ENCODE data around the gene RAB4A.

The RAB4A gene

GRCh38 chr1:229243638-229244037 lies 27.3 kb upstream of the RAB4A start:
- H3K4me3 ChIP-seq (ENCODE audit: low read length), result no peak overlapping the region
- TF ChIP-seq CTCF (conservative IDR thresholded peaks at IDR 0.05; ENCODE audit: low read depth, low read length), result no peak
- no peak for DNase-seq (ENCODE audit: low read depth)

GRCh38 chr1:229244091-229244490 lies 26.8 kb upstream of the RAB4A start:
- DNase-seq (ENCODE audit: low read depth), result no peak
- TF ChIP-seq CTCF (conservative IDR thresholded peaks at IDR 0.05; ENCODE audit: low read depth, low read length), result no peak
- H3K4me3 ChIP-seq (ENCODE audit: low read length), result no peak overlapping the region

GRCh38 chr1:229247871-229248270 lies 23.0 kb upstream of the RAB4A start:
- TF ChIP-seq CTCF (conservative IDR thresholded peaks at IDR 0.05; ENCODE audit: low read depth, low read length), result no peak
- DNase-seq (ENCODE audit: low read depth), result no peak
- no peak overlapping the region for H3K4me3 ChIP-seq (ENCODE audit: low read length)

- no peak for DNase-seq (ENCODE audit: low read depth)
- no peak overlapping the region for H3K4me3 ChIP-seq (ENCODE audit: low read length)
- TF ChIP-seq CTCF (conservative IDR thresholded peaks at IDR 0.05; ENCODE audit: low read depth, low read length), result no peak
Measured at GRCh38 chr1:229248821-229249817, 21.8 kb upstream of the RAB4A start.

- no peak for TF ChIP-seq CTCF (conservative IDR thresholded peaks at IDR 0.05; ENCODE audit: low read depth, low read length)
- no peak for DNase-seq (ENCODE audit: low read depth)
- H3K4me3 ChIP-seq (ENCODE audit: low read length), result no peak overlapping the region
Measured at GRCh38 chr1:229249854-229250644, 20.9 kb upstream of the RAB4A start.

- no peak for DNase-seq (ENCODE audit: low read depth)
- H3K4me3 ChIP-seq (ENCODE audit: low read length), result no peak overlapping the region
- no peak for TF ChIP-seq CTCF (conservative IDR thresholded peaks at IDR 0.05; ENCODE audit: low read depth, low read length)
Measured at GRCh38 chr1:229251185-229251584, 19.7 kb upstream of the RAB4A start.
